ENCODE measurements around the gene RACK1.
"Not testable (repeated sequence)": the region's sequence is repeated elsewhere in the genome, so short reads cannot be mapped to it uniquely, and the experiment has no call there.

RACK1 gene

GRCh38 chr5:181243564-181244343, at the start of gene RACK1:
Gene RACK1 (minus strand): TSS chr5:181243906. CDS start chr5:181243800, 106 bp downstream.
- peak; percentile 71 to 75 for DNase-seq (ENCODE audit: low read depth in 2 of 2)

DNA sequence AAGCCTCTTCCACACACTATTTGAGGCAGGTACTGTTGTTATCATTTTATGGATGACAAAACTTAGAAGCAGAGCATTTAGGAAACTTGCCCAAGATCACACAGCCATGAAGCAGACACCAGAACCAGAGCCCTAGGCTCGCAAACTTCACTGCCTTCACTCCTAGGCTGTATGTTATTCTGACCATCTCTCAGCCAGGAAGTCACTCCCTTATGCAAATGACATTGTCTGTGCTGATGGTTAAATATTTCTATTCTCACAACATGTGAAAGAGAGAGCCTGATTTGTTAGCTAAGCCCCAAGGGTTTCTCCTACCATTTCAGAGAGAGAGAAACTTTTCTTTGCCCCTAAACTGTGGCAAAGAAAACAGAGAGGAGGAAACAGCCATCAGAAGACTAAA, 43.6 kb upstream of the RACK1 start:
- not testable (repeated sequence) for DNase-seq (ENCODE audit: low read depth in 2 of 2)

- DNase-seq (ENCODE audit: low read depth in 2 of 2): not testable (repeated sequence)
These were observed 42.4 kb upstream of the RACK1 start for GRCh38 chr5:181285962-181286705.

GRCh38 chr5:181283841-181284755, 40.4 kb upstream of the RACK1 start:
- not testable (repeated sequence) for DNase-seq (ENCODE audit: low read depth in 2 of 2)

- DNase-seq (ENCODE audit: low read depth in 2 of 2): no peak
These were observed 39.6 kb upstream of the RACK1 start for GRCh38 chr5:181283347-181283746.

GRCh38 chr5:181282874-181283273, 39.2 kb upstream of the RACK1 start:
- no peak for DNase-seq (ENCODE audit: low read depth in 2 of 2)

- not testable (repeated sequence) for DNase-seq (ENCODE audit: low read depth in 2 of 2)
These were observed 38.7 kb upstream of the RACK1 start for GRCh38 chr5:181282415-181282814.

GRCh38 chr5:181281984-181282316, 38.2 kb upstream of the RACK1 start:
- no peak for DNase-seq (ENCODE audit: low read depth in 2 of 2)

GRCh38 chr5:181281077-181281983, 37.6 kb upstream of the RACK1 start:
- no peak for DNase-seq (ENCODE audit: low read depth in 2 of 2)

GRCh38 chr5:181280251-181280762, 36.6 kb upstream of the RACK1 start:
- no peak for DNase-seq (ENCODE audit: low read depth in 2 of 2)

DNA sequence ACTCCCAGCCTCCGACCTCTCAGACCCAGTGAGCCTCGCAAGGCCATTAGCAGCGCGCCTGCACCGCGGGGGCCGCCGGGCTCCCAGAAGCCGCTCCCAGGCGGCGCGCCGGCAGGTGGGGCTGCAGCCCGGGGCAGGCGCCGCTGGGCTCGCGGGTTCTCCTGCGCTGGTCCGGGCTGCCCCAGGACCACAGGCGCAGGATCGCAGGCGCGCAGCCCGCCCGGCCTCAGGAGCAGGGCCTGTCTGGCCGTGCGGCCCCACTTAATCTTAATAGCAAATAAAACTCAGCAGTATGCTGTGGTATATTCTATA, 29.7 kb upstream of the RACK1 start:
- not testable (repeated sequence) for DNase-seq (ENCODE audit: low read depth in 2 of 2)

GRCh38 chr5:181271081-181271480, 27.4 kb upstream of the RACK1 start:
- no peak for DNase-seq (ENCODE audit: low read depth in 2 of 2)

DNA sequence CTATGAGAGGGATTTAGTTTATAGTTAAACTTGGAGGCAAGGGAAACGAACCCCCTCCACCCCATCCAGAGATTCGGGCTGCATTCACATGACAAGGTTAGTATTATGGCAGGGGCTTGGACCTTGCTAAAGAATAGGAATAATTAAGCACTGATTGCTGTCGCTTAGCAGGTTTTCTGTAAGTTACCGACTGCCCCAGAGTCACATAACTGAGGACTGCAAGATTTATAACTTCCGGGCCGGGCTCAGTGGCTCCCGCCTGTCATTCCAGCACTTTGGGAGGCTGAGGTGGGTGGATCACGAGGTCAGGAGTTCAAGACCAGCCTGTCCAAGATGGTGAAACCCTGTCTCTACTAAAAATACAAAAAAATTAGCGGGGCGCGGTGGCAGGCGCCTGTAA, 24.2 kb upstream of the RACK1 start:
- not testable (repeated sequence) for DNase-seq (ENCODE audit: low read depth in 2 of 2)

DNA sequence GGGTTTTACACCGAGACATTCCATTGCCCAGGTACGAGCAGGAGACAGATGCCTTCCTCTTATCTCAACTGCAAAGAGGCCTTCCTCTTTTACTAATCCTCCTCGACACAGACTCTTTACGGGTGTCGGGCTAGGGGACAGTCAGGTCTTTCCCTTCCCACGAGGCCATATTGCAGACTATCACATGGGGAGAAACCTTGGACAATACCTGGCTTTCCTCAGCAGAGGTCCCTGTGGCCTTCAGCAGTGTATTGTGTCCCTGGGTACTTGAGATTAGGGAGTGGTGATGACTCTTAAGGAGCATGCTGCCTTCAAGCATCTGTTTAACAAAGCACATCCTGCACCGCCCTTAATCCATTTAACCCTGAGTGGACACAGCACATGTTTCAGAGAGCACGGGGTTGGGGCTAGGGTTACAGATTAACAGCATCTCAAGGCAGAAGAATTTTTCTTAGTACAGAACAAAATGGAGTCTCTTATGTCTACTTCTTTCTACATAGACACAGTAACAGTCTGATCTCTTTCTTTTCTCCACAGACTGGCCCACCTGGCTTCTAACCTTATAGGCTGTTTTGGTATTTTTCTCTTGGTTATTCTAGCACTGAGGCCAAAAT, 23.7 kb upstream of the RACK1 start:
- not testable (repeated sequence) for DNase-seq (ENCODE audit: low read depth in 2 of 2)

GRCh38 chr5:181265092-181265671, 21.5 kb upstream of the RACK1 start:
- no peak for DNase-seq (ENCODE audit: low read depth in 2 of 2)

- no peak for DNase-seq (ENCODE audit: low read depth in 2 of 2)
These were observed 19.9 kb upstream of the RACK1 start for GRCh38 chr5:181263633-181264032.

- DNase-seq (ENCODE audit: low read depth in 2 of 2): peak in 1 of 2 experiments; percentile 19
These were observed 17.8 kb upstream of the RACK1 start for GRCh38 chr5:181261320-181262049.

DNA sequence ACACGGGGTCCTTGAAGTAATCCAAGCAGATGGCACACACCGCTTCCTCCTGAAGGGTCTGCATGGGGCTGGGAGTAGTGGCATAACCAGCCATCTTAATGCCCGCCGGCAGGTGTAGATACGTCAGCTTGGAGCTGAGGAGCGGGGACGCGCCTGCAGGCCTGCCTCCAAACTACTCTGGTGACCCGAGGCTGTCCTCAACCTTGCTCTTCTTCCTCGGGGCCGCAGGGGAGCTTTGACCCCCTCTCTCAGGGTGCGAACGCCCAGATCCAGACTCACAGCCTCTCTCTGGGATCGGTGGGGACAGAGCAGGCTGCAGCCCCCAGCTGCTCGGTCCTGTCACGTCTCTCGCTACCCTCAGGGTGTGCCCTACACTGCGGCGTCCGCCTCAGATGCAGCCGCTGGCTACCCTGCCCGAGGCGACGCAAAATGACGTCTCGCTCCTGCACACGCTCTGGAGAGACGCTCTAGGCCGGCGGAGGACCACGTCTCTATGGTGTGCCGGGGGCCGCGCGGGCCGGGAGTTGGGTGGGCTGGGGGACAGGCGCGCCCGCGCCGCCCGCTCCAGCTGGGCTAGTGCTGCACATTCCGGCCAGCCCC, 17.1 kb upstream of the RACK1 start, which contains the start of gene TRIM52:
TRIM52 (minus strand) TSS at position 424 of the 600 bp plus-strand sequence; CDS start at position 94, 330 bp downstream.
- peak; percentile 68 to 73 for DNase-seq (ENCODE audit: low read depth in 2 of 2)

All from fibroblast of skin of left biceps (primary cell).